ENCODE results near the gene GRK5. TPM values are rescaled to one million over a fixed set of nuclear protein-coding genes. Genes with fewer than 3 reads are reported as not detected.

The GRK5 gene
- total RNA-seq, 2 donors from 2014 or later, result 13.9 to 28.5 TPM

DNA sequence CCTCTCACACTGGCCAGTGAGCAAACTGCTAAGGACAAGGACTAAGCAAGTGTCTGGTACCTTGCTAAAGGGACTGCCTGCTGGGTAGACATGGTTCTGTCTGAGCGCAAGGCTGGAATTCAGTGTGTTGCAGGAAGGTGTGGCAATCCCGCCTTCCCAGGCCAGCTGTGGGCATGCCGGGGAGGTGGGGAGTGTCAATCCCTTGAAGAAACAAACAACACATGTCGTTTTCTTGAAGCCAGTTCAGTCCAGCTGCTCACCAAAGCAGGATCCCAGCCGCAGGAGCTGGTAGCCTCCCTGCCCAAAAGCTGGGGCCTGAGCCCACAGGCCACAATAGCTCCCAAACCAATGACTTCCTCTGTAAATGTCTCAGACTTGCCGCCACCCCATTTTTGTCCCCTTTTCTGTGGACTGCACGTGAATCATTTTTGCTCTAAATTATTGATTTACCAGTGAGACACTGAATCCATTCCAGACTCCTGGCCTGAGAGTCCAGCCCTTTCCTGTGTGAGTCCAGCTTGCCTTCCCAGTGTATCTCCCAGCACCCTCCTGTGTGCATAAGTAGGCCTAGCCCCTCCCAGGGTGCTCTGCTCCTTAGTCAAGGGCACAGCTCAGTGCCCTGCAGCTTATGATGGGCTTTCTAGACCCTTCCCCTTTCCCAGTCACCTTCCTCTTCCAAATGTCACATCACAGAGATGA is 168.4 kb downstream of the GRK5 start:
- DNase-seq, result no peak
- peaks cover 7% of the 10 kb centered on the region for H3K36me3 Mint-ChIP-seq (ENCODE audit: low read depth)
- no peak overlapping the region for H3K27ac Mint-ChIP-seq
- H3K4me3 Mint-ChIP-seq, result peak overlapping the region; percentile 9
- peaks cover 12% of the 10 kb centered on the region for H3K4me1 Mint-ChIP-seq
- no peaks in the 10 kb centered on the region for H3K9me3 ChIP-seq (ENCODE audit: control insufficient read depth, low read length, poor library complexity, severe bottlenecking)
- H3K27me3 Mint-ChIP-seq, result no peaks in the 10 kb centered on the region
- no peak for ATAC-seq

DNA sequence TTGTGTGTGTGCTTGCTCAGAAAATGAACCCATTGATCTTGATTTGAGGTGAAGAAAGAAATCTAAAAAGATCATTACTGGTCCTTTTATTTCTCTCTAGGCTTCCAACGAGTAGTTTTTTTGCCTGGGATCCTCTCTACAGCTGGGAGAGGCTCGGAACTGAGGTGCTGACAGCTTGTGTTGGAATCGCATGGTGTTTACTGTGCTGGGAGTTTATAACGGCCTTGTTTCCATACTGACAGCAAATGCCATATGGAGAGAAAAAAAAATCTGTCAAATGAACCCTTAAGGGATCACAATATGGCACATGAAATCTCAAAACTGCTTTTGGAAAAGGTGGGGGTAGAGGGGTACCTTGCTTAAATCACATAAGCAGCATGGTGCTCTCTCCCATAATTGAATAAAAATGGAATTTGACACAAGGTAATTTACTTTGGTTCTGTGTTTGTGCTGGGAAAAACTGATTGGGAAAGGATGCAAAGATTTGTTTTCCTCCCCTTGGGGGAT is 170.1 kb downstream of the GRK5 start:
- DNase-seq, result no peak
- no peak overlapping the region for H3K4me3 Mint-ChIP-seq
- H3K27ac Mint-ChIP-seq, result no peak overlapping the region
- ATAC-seq, result no peak
- no peaks in the 10 kb centered on the region for H3K27me3 Mint-ChIP-seq
- peaks cover 7% of the 10 kb centered on the region for H3K36me3 Mint-ChIP-seq (ENCODE audit: low read depth)
- no peaks in the 10 kb centered on the region for H3K9me3 ChIP-seq (ENCODE audit: control insufficient read depth, low read length, poor library complexity, severe bottlenecking)
- peaks cover 14% of the 10 kb centered on the region for H3K4me1 Mint-ChIP-seq

DNA sequence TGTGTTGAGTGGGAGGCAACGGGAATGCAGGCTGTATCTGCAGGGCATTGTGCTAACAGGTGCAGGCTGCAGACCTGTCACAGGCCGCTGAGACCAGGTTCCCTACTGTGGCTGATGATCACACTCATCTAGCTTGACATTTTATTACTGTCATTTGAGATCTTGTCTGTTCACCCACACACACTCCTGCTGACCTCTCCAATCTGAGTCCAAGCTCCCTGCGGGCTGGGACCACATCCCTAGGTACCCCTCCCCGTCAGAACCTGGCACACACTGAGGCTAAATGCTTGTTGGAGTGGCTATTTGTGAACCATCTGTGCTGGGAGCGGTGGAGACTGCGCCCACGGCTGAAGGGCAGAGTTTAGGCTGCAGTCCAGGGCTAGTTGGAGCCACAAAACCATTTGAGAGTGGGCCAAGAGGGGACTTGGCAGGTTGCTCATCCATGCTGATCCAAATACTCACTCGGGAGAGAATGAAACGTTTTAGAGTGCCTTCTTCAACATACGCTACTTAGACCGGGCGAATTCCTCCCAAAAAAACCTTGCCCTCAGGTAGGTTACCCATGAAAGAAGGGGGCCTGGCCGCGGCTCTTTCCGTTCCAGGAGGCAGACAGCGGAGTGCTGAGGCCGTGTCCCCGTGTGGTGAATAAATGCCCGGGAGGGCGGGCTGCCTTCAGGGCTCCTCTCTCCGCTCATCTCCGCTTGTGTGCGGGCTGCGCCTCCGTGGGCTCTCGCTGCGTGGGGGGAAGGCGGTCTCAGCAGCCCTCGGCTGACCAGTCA is 170.8 kb downstream of the GRK5 start:
- Mint-ChIP-seq H3K27me3 (no peaks in the 10 kb centered on the region), H3K4me3 (no peak overlapping the region), H3K4me1 (peaks cover 19% of the 10 kb centered on the region), H3K36me3 (ENCODE audit: low read depth) (peaks cover 5% of the 10 kb centered on the region), H3K27ac (no peak overlapping the region)
- ATAC-seq, result no peak
- no peak for DNase-seq
- no peaks in the 10 kb centered on the region for H3K9me3 ChIP-seq (ENCODE audit: control insufficient read depth, low read length, poor library complexity, severe bottlenecking)

DNA sequence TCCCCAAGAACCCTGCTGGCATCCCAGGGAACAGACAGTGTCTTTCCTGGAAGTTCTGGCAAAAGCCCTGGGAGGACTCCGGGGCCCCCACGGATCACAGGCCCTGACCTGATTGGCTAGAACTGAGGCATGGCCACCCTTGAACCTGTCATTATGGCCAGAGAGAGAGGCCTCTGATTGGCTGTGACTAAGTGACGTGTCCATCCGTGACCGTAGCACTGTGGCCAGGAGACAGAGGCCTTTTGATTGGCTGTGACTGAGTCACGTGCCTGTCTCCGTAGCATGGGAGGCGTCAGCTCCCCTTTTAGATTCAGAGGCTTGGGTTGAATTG is 171.3 kb downstream of the GRK5 start:
- H3K9me3 ChIP-seq (ENCODE audit: control insufficient read depth, low read length, poor library complexity, severe bottlenecking), result no peaks in the 10 kb centered on the region
- no peak overlapping the region for H3K27ac Mint-ChIP-seq
- DNase-seq, result no peak
- H3K4me1 Mint-ChIP-seq, result peaks cover 18% of the 10 kb centered on the region
- H3K36me3 Mint-ChIP-seq (ENCODE audit: low read depth), result peaks cover 7% of the 10 kb centered on the region
- no peak for ATAC-seq
- no peaks in the 10 kb centered on the region for H3K27me3 Mint-ChIP-seq
- H3K4me3 Mint-ChIP-seq, result no peak overlapping the region

DNA sequence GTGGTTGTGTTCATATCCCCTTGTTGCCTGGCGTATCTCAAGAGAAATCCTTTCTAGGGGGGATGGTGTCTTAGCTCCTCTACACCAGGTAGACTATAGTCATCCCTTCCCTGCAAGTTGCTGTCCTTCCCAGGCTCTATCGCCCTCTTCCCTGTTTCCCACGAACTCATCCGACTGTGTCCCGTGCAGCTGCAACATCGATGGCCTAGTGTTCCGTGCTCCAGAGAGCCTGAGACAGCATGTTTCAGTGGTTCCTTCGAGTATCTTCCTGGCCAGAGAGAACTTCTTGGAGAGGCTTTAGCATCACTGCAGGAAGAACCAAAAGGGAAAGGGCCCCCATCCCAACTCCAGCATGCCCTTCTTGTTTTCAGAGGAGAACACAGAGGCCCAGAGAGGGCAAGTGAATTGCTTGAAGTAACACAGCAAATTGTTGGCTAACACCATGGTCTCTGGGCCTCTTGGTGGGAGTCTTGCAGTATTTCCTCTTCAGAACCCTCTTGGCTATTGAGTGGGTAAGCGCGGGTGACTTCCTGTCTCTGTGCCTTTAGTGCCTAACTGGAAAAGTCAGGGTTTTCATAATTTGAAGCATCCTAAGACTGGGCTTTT is 172.2 kb downstream of the GRK5 start:
- DNase-seq (no peak), ATAC-seq (no peak)
- peaks cover 7% of the 10 kb centered on the region for H3K36me3 Mint-ChIP-seq (ENCODE audit: low read depth)
- H3K4me3 Mint-ChIP-seq, result no peak overlapping the region
- H3K4me1 Mint-ChIP-seq, result peaks cover 22% of the 10 kb centered on the region
- H3K27me3 Mint-ChIP-seq, result no peaks in the 10 kb centered on the region
- no peaks in the 10 kb centered on the region for H3K9me3 ChIP-seq (ENCODE audit: control insufficient read depth, low read length, poor library complexity, severe bottlenecking)
- no peak overlapping the region for H3K27ac Mint-ChIP-seq

DNA sequence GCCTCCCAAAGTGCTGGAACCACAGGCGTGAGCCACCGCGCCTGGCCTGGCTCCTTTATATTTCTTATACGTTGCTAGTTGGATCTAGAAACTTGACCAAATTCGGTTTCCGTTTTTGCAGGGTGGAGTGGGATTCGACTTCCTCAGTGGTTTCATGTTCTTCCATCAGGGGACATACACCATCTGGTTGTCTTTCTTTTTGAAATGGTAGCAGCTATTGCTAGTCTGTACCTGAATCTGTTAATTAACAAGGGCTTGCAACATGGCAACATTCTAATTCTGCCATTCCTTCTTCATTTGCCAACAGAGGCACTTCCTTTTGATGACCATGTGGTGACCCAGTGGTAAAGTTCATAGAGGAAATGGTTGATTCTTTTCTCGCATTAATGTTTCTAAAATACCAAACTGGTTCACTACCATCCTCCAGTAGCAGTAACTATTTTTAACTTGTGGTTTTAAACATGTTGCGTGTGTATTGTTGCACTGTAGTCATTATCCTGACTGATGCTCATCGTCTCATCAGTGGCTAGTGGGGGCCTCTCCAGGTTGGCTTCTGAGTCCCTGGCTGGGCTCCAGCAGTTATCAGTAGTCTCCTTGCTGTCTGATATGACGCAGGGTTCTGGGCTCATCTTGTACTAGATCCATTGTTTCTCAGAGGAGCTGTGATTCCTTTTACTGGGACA is 175.9 kb downstream of the GRK5 start:
- peak; percentile 16 for ATAC-seq
- no peaks in the 10 kb centered on the region for H3K9me3 ChIP-seq (ENCODE audit: control insufficient read depth, low read length, poor library complexity, severe bottlenecking)
- no peaks in the 10 kb centered on the region for H3K27me3 Mint-ChIP-seq
- H3K4me3 Mint-ChIP-seq, result no peak overlapping the region
- DNase-seq, result no peak
- H3K27ac Mint-ChIP-seq, result peak overlapping the region; percentile 69
- H3K4me1 Mint-ChIP-seq, result peaks cover 22% of the 10 kb centered on the region
- peaks cover 13% of the 10 kb centered on the region for H3K36me3 Mint-ChIP-seq (ENCODE audit: low read depth)

DNA sequence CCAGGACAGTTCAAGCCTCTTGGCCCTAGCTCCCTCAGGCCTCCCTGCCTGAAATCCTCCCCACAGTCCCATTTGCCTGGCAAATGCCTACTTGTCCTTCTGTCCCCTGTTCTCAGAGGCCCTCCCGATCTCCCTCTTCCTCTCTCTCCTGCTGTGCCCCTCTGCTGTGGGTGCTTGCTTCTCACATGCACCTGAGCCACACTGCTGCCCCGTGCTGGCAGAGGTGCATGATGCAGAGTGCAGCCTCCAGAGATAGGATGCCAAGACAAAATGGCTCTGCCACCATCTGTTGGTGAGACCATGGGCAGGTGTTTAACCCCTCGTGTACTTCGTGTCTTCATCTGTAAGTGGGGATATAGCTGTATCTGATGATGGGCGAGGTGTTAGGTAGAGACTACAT is 176.8 kb downstream of the GRK5 start:
- no peak overlapping the region for H3K4me3 Mint-ChIP-seq
- no peaks in the 10 kb centered on the region for H3K27me3 Mint-ChIP-seq
- H3K27ac Mint-ChIP-seq, result peak overlapping the region; percentile 77
- peaks cover 13% of the 10 kb centered on the region for H3K36me3 Mint-ChIP-seq (ENCODE audit: low read depth)
- no peak for DNase-seq
- H3K4me1 Mint-ChIP-seq, result peaks cover 22% of the 10 kb centered on the region
- H3K9me3 ChIP-seq (ENCODE audit: control insufficient read depth, low read length, poor library complexity, severe bottlenecking), result no peaks in the 10 kb centered on the region
- no peak for ATAC-seq

DNA sequence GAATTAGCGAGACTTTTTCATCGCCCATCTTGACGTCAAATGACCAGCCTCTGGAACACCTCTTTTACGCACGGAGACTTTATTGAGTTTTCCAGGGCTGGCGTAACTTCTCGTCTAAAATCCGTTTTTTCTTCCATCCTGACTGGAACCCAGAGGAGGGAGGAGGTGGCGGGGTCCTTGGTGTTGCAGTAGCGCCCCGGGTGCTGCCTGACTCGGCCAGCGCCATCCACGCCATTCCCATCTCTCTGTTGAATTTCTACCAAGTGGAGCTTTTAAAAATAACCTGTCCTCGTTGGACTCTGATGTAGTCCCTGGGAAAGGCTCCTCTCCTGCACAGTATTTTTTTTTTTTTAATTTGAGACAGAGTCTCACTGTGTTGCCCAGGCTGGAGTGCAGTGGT is 179.3 kb downstream of the GRK5 start:
- no peak overlapping the region for H3K4me3 Mint-ChIP-seq
- H3K27me3 Mint-ChIP-seq, result no peaks in the 10 kb centered on the region
- H3K4me1 Mint-ChIP-seq, result peaks cover 24% of the 10 kb centered on the region
- peaks cover 13% of the 10 kb centered on the region for H3K36me3 Mint-ChIP-seq (ENCODE audit: low read depth)
- ATAC-seq, result no peak
- H3K27ac Mint-ChIP-seq, result no peak overlapping the region
- DNase-seq, result no peak
- no peaks in the 10 kb centered on the region for H3K9me3 ChIP-seq (ENCODE audit: control insufficient read depth, low read length, poor library complexity, severe bottlenecking)

DNA sequence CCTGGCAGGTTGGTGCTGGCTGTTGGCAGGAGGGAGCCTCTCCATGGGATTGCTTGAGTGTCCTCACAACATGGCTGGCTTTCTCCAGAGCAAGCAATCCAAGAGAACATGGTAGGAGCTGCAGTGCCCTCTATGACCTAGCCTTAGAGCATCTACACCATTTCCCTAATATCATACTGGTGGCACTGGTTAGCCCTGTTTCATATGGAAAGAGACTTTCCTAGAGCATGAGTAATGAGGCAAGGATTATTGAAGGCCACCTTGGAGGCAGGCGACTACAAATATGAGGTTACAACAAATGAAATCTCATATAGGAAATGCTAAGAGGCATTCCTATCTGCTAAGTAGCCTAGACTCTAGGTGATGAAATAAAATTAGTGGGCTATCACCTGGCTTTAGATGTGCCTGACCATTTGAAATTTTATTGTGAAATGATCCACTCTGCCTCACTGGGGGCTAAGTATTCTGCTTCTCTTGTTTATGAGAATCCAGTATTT is 181.5 kb downstream of the GRK5 start:
- H3K4me3 Mint-ChIP-seq, result no peak overlapping the region
- H3K27me3 Mint-ChIP-seq, result no peaks in the 10 kb centered on the region
- no peak overlapping the region for H3K27ac Mint-ChIP-seq
- H3K4me1 Mint-ChIP-seq, result peaks cover 18% of the 10 kb centered on the region
- DNase-seq, result no peak
- no peak for ATAC-seq
- H3K36me3 Mint-ChIP-seq (ENCODE audit: low read depth), result peaks cover 10% of the 10 kb centered on the region
- H3K9me3 ChIP-seq (ENCODE audit: control insufficient read depth, low read length, poor library complexity, severe bottlenecking), result no peaks in the 10 kb centered on the region

DNA sequence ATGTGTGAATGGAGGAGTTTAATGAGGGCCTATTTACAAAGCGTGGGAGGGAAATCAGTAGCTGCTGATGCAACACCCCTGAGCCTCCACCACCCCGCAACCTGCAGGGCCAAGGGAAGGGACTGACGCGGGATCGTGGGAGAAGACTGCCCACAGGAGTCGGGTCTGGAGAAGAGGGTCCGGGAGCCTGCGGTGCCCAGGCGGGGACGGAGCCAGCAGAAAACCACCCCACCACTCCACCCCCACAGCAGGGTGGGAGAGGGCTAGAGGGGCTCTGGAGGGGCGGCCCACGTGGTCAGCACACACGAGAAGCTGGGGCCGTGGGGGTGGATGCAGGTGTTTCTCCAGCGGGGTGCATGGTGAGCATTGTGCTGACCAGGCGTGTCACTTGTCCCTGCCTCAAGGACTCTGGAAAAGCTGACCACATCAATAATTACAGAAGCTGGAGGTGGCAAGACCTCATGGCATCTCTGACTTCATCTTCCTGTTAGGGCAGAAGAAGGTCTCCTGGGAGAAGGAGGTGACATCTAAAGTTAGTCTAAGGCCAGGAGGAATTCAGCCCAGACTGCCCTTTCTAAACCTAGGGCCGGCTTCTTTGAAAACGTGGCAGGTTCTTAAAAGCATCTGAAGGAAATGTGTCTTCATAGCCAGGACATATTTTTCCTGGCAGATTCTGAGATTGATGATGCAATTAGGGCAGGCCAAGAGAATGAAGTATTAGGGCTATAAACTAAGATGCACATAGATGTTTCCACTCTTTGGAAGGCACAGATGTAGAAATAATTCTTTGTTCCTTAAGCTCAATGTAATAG is 184.3 kb downstream of the GRK5 start:
- DNase-seq (no peak), ATAC-seq (no peak)
- no peaks in the 10 kb centered on the region for H3K27me3 Mint-ChIP-seq
- no peak overlapping the region for H3K4me3 Mint-ChIP-seq
- H3K36me3 Mint-ChIP-seq (ENCODE audit: low read depth), result peaks cover 2% of the 10 kb centered on the region
- no peaks in the 10 kb centered on the region for H3K9me3 ChIP-seq (ENCODE audit: control insufficient read depth, low read length, poor library complexity, severe bottlenecking)
- no peak overlapping the region for H3K27ac Mint-ChIP-seq
- peaks cover 10% of the 10 kb centered on the region for H3K4me1 Mint-ChIP-seq

DNA sequence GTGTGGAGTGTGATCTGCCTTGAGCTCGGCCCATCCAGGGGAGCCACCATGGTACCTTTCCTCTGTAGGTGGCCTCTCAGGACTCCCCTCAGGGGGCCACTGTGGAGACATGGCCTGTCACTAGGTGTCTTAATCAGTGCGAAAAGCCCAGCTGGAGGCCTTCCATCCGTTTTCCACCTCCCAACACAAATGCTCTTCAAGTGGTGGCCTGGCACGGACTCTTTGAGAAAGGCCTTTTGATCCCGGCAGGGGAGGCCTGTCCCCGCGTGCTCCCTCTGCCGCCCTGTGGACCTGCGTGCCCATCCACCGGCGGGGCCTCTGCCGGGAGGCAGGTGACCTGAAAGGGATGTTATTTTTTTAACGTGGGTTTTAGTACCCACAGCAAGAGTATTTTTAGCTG is 185.6 kb downstream of the GRK5 start:
- ATAC-seq (no peak), DNase-seq (no peak)
- no peak overlapping the region for H3K27ac Mint-ChIP-seq
- no peaks in the 10 kb centered on the region for H3K27me3 Mint-ChIP-seq
- H3K36me3 Mint-ChIP-seq (ENCODE audit: low read depth), result peaks cover 2% of the 10 kb centered on the region
- no peaks in the 10 kb centered on the region for H3K9me3 ChIP-seq (ENCODE audit: control insufficient read depth, low read length, poor library complexity, severe bottlenecking)
- no peak overlapping the region for H3K4me3 Mint-ChIP-seq
- H3K4me1 Mint-ChIP-seq, result peaks cover 13% of the 10 kb centered on the region

DNA sequence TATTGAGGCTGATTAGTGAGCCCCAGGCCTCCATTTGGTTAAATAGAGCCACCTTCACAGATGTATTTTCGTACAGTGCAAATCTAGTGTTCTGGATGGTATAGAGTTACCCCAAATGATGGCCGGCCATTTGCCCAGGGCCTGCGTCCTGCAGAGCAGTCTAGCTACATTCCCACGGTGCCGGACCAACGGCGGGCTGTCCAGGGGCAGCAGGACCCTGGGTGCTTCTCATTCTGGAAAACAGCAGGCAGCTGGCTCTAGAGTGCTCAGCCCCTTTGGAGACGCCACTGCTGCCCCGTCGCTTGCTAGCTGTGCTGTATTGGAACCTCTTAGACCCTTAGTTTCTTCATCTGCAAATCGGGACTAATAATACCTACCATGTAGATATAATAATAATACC is 186.1 kb downstream of the GRK5 start:
- Mint-ChIP-seq H3K36me3 (ENCODE audit: low read depth) (peaks cover 2% of the 10 kb centered on the region), H3K27ac (peak overlapping the region; percentile 43), H3K27me3 (no peaks in the 10 kb centered on the region), H3K4me3 (no peak overlapping the region), H3K4me1 (peaks cover 13% of the 10 kb centered on the region)
- DNase-seq (no peak), ATAC-seq (no peak)
- H3K9me3 ChIP-seq (ENCODE audit: control insufficient read depth, low read length, poor library complexity, severe bottlenecking), result no peaks in the 10 kb centered on the region

All from T-helper 17 cell (primary cell).